SW 1271 (cell line): Measurements from ENCODE around the gene GTPBP2.
A peak's percentile ranks its signal among the peaks of the same experiment; 100 is the strongest.

Source experiments
- DNase-seq, 2 experiments: peaks; one replicate each; lab custom pipeline; 2025; lab: John Stamatoyannopoulos, UW

GTPBP2 gene, protein sequence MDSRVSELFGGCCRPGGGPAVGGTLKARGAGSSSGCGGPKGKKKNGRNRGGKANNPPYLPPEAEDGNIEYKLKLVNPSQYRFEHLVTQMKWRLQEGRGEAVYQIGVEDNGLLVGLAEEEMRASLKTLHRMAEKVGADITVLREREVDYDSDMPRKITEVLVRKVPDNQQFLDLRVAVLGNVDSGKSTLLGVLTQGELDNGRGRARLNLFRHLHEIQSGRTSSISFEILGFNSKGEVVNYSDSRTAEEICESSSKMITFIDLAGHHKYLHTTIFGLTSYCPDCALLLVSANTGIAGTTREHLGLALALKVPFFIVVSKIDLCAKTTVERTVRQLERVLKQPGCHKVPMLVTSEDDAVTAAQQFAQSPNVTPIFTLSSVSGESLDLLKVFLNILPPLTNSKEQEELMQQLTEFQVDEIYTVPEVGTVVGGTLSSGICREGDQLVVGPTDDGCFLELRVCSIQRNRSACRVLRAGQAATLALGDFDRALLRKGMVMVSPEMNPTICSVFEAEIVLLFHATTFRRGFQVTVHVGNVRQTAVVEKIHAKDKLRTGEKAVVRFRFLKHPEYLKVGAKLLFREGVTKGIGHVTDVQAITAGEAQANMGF

DNA sequence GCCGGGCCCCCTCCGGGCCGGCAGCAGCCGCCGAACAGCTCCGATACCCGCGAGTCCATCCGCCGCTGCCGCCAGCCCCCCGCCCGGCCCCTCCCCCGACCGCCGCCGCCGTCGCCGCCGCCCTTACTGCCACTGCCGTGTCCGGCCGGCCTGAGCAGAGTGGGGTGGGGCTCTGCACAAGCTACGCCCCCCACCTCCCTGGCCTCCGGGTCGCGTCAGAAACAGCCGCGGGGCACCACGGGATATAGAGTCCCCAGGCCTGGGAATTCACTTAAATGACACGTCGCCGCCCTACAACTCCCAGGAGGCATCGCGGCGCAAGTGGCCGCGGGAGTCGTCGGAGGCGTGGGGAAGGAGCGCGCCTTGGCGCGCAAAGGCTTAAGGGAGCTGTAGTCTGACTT is at the start of gene GTPBP2:
GTPBP2 (minus strand) TSS at position 161 of the 401 bp plus-strand sequence; CDS start at position 59, 102 bp downstream.
- DNase-seq, result peak; percentile 96 to 97

DNA sequence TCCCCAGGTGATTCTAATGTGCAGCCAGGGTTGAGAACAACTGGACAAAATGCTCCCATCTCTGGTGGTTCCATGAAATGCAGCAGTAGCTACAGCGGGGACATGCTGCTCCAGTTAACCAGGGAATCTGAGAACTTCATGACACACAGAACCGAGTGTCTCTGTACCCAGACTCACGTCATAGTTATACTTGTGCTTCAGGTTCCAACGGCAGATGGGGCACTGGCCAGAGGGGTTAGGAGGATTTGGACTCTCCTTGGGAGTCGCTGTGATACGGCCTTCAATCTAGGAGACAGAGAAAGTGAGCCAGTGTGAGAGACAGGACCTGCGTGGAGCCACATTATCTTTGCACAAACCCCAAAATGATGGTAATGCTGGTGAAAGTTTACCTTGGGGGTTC is 49.3 kb upstream of the GTPBP2 start:
- DNase-seq, result no peak

DNA sequence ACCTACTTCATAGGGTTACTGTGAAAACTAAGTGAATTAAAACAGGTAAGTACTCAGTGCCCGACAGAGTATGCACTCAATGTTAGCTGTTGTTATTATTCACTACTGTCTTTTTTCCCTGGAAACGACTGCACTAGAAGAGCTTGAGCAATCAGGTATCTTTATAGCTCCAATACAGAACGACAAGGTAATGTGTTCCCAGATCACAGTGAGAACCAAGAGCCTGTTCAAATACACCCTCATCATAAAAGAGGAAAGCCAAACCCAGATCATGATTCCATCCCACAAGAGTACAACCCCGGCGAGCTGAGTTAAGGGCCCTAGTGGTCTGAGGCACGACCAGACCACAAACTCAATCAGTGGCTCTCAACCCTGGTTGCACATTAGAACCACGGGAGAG is 48.7 kb upstream of the GTPBP2 start:
- no peak for DNase-seq

DNA sequence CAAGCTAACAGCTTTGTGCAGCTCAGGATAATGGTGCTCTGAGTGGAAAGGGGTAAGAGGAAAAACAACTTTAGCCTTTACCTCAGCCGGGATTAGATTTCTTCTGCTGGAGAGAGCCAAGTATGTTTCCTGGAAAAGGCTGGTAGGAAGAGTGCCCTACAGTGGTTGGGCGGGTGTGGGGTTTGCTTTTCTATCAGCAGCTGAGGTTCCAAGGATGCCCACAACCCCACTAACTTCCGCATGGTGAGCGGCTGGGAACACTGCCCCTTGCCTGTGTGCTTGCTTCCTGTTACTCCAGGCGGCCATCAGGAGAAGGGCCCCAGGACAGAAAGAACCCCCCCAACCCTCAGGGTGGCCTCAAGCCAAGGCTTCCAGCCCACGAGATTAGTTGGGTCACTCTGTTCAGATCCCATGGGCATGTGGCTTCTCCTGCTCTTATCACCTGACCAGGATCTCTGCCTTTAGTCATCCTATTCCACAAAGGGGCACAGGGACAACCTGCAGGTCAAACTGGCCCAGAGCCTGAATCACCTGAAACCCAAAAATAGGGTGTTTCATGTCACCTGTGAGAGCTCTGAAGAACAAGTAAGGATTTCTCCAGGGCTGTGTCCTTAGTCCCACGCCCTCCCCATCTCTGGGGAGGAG is 48.0 kb upstream of the GTPBP2 start:
- no peak for DNase-seq

DNA sequence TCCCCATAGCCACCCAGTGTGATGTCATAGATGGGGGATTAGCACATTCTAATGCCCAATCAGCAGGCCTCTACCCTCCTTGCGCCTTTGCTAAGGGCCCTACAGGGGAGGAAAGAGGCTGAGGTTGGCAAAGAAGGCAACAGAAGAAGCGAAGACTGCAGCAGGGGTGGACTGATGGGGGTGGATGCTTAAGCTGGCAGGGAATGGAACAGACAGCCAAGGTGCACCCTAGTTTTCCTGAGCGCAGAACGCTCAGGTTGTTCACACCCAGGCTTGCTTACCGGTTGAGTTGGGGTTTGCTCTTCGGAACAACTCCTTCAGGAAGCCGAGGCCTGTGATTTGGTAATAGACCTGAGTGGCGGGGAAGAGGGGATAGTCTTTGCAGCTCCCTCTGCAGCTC is 45.9 kb upstream of the GTPBP2 start:
- DNase-seq, result no peak

DNA sequence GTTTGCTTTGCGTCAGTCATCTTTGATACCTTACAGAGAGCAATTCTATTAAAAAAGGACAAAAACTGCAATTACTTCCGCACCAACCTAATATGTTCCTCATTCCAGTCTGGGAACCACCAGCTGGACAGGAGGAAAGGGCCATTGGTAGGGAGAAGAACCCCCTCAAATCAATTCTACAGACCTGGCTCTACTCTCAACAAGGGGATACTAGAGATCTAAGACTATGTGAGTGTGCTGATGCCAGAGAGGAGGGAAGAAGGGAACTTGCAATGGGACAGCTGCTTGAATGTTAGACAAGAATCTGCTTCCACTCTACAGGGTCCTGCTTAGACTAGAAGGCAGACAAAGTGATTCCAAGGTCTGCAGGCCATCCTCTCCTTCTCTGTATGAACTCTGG is 45.2 kb upstream of the GTPBP2 start:
- DNase-seq, result no peak

DNA sequence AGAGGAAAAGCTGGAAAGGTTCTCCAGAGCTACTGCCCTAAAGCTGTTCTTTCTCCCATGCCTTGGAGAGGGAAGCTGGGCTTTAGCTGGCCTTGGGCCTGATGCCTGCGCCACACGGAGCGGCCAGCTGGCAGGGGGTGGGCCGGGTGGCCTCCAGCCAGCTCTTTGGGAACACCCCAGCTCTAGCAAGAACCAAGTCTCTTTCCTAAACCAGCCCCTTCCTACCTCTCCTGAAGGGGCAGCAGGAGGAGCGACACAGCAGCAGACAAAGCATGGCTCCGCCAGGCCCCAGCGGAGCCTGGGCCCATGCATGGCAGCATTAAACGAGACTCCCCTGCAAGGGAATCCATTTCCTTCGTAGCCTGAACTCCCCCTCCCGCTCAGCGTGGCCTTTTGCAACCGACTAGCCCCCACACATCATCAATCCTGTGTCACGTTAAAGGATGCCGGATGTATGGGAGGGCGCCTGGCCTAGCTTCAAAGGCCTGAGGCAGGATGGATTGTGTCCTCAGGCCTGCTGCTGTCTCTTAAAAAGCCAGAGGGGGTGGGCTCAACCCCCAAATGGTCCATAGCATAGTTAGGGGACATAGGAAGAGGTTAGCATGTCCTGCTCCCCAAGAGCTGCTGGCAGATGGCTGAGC is 44.5 kb upstream of the GTPBP2 start:
- DNase-seq, result no peak

DNA sequence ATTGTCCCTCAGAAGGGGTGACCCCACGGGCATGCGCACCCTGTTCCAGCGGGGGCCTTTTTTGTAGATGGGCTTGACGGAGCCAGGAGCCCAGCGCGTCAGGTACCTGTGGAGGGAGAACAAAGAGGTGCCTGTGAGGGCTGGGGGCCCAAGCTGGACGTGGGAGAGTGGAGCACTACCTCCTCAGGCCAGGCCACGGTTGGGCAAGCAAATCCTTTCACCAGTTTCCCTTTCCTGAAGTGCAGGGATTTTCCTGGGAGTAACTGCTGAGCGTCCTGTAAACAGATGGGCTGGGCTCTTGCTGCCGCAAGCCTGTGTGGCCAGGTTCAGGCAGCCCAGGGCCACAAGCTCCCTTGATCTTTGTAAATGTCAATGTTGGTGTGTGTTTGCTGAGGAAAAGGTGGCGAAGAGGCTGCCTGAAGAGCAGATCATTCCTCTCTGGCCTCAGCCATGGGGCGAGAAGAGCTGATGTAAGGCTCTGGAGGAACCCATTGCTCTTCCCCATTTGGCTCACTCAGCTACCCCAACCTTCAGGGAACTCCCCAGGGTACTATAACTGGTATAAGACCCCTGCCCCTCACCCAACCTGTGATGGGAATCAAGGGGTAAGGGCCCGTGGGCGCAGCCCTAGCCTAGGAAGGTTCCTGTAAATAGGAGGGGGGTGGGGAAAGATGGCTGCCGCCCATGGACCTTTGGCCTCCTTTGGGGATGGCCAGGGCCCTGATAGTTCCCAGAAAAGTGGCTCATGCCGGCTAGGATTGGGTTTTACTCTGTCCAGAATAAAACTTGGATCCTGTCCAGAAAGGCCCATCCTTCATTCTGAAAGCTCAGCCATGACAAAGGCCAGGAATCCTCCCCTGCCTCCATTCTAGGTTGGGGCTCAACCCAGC is 43.0 kb upstream of the GTPBP2 start:
- DNase-seq, result no peak

DNA sequence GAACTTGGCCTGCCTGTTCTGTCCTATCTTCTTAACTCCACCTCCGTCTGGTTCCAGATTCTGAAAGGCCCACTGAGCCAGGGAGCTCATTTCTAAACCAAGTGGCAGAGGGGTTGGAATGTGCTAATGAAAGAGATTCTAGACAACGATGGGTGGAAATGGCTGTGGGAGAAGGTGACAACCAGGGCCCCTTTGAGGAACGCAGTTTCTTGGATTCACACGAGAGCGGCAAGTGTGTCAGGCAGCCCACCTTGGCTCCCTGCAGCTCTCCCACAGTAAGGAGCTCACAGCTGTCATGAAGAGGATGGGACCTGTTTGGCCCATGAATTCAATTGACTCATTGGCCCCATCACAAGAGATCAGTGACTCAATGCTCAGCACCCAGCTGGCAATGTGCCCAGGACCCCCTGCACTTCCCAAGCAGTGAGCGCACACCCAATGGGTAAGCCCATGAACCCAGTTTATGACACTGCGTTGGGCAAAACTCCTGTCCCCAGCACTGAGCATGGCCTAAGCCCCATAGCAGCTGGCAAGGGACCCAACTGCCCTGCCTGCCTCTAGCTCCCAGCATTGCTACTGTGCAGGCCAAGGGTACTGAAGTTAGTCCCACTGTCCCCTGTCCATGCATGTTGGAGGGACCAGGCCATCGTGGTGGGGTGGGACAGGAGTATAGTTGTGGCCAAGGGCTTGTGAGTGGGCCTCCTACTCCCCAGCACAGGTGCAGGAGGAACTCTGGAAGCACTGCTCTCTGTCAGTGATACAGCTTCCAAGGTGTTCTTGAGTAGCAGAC is 42.1 kb upstream of the GTPBP2 start:
- no peak for DNase-seq

DNA sequence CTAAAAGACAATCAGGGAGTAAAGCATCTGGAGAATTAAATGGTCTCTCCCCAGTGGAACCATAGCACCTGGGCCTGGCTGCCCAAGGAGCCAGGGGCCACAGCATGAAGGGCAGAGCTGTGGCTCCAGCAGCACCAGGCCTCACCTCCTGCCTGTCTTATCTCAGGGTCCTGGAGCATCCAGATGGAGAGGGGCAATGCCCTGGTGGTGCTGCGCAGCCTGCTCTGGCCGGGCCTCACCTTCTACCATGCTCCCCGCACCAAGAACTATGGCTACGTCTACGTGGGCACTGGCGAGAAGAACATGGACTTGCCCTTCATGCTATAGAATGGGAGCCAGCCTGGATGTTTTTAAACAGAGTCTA is 41.5 kb upstream of the GTPBP2 start:
- no peak for DNase-seq

DNA sequence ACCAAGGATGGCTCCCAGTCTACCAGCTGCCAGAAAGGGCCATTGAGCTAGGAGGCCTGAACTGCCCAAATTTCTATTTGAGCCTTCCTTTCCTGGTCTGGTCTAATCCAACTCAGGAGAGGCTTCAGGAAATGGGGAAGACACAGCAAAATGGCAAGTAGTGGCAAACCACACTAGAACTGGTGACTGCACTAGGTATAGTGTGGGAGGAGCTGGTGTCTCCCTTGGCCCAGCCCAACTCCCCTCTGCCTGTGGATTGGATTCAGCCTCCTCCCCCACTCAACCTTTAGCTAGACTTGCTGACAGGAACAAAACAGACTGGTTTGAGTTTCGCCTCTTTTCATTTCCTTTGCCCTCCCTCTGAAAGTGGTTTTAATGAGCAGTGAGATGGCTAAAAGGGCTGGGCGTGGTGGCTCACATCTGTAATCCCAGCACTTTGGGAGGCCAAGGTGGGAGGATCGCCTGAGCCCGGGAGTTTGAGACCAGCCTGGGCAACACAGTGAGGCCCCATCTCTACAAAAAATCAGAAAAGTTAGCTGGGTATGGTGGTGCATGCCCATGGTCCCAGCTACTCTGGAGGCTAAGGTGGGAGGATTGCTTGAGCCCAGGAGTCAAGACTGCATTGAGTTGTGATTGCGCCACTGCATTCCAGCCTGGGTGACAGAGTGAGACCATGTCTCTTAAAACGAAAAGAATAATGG is 41.0 kb upstream of the GTPBP2 start:
- DNase-seq, result no peak

DNA sequence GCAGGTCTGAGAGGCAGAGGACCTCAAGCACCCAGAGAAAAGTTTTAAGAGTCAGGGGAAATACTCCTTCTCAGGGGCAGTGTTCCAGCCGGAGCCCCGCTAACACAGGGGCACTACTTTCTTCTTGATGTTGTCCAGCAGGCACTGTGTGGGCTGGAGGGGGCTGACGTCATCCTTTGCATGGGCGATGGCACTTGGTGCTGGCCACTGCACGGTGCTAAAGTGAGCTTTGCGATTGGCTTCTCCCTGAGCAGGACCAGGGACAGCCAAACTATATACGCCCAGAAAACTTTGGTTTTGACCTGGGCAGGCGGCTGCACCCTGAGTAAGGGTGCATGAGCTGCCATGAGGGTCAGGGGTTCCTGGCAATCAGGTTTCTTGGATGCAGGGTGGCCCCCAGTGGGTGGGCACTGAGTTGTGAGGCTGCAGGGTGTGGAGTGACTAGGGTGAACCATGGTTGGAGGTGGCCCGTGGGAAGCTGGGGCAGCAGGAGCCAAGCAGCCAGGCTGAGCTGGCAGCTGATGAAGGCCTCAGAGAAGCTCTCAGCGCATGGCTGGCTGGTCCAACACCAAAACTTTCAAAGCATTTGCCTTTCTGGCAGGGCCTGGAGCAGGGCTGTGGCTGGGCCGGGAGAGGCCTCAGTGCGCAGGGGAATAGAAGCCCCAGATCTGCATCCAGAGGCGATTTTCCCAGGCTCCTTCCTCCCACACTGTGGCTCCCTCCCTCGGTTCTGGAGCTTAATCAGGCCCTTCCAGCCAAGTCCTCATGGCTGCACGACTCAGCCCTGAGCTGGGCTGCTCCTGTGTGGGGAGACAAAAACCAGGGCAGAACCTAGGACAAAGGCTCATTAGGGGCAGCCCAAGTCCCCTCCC is 40.2 kb upstream of the GTPBP2 start:
- no peak for DNase-seq

DNA sequence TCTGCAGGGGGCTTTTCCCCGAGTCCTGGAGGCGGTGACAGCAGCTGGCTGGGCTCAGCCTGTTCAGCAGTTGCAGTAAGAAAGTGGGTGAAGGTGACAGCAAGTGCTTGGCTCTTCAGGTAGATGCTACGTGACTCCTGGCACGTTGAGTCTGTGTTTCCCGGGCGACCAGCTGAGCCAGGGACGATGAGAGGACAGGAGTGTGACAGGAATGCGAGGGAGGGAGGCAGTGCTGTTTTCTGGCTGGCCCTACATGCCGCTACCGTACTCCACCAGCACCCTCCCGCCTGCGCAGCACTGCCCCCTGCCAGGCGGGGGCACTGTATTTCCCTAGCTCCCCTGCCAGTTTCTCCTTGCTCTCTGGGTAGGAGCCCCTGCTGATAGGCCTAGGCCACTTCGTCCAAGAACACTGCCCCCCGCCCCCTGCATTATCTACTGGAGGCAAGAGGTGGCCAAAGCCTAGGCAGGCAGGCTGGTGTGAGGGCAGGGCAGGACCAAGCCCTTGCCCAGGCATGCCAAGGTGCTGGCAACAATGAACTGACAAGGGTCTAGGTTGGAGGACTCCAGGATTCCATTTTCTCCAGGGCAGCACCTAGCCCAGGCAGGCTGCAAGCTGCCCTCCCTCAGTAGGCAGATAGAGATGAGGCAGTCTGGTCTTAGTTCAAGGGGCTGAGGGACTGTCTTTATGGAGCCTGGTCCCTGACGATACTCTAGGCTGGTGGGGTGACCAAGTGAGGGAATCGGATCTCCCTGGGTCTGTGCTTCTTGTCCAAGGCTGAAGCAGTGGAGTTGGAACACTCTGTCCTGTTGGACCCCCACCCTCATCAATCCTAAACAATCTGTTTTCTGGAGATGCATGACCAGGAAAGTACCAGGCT is 39.3 kb upstream of the GTPBP2 start:
- peak in 1 of 2 experiments; percentile 39 for DNase-seq

DNA sequence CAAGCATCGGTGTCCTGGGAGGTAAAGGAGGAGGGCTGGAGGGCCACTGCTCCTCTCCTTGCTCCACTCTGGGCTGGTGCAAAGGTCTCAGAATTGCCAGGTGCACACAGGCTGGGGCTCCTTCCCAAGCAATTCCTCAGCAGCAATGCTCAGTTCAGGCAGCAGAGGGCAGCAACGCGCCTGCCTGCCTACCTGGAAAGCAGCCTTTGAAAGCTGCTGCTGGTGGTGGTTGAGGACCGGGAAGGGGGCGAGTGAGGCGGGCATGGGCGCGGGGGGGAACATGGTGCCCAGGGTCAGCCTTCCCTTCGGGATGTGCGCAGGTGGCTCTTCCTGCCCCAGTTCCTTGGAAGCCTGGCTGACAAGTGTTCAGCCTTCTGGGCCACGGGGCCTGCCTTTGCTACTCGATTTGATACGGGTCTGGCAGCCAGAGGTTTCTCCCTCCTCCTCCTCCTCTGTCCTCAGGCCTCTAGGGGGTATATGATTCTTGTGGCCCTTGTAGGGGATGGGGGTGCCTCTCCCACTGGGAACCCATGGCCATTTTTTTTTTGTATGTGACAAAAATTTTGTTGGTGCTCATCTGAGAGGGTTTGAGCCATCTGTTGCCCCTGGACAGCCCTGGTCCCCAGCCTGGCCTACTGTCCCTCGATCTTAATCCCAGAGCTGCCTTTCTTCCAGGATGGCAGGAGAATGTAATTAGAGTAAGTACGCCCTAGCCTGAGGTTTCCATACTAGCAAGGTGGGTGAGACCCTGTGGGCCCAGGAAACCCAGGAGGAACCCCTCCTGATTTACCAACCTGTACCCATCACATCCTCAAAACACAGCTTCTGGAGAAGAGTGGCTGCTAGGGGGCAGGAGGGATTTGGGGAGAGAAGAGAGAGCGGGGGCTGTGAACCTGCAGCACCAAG is 38.4 kb upstream of the GTPBP2 start:
- peak in 1 of 2 experiments; percentile 50 for DNase-seq

DNA sequence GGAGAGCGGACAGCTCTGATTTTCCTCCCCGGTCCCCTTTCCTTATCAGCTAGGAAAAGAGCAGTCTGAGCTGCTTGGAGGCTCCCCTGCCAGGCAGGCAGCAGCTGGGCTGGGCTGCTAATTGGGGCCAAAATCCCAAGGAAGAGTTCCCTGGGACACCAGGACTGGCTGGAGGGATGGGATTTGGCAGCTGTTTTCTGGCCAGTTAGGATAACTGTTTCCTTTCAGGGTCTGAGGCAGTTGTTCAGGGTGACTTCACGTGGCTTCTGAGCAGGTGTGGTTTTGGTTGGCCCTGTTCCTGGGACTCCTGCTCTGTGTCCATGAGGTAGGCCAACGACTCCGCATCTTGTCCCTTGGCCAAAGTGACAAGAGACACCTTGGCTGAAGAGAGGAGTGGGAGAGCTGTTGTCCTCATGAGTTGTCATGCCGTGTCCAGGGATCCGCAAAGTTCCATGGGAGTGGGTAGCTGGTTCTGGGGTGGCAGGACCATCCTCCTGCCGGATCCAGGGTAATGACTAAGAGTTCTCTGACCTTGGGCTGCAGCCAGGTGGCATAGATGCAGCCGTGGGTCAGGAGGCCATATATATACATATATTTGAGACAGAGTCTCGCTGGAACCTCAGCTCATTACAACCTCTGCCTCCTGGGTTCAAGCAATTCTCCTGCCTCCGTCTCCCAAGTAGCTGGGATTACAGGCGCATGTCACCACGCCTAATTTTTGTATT is 37.3 kb upstream of the GTPBP2 start:
- DNase-seq, result no peak

DNA sequence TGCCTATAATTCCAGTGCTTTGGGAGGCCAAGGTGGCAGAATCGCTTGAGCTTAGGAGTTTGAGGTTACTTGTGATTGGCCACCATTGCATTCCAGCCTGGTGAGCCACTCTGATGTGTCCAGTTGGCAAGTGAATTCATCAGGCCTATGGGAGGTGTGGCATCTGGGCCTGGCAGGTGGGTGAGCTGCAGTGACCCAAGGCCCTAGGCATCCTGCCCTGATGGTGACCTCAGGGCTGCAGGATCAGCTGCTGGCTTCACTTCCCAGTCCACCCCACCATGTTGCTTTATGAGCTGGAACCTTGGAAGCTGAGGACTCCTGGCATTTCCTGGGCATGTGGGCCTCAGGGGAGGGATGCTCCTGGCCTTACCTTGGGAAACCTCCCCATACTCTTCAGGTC is 36.3 kb upstream of the GTPBP2 start:
- DNase-seq, result peak in 1 of 2 experiments; percentile 25
